Urinary bladder (tissue), 4 donors: Measurements from ENCODE around the gene MYO5B. TPM values are rescaled to one million over a fixed set of nuclear protein-coding genes. Genes with fewer than 3 reads are reported as not detected.

Source experiments
- DNase-seq: peaks from one replicate; pipeline ENCODE4 v3.0.0-alpha.2; 2015; ENCODE audit errors: extremely low spot score
- H3K27ac ChIP-seq: one replicate; pipeline ENCODE4 v1.5.1; 2013; ENCODE audit warnings: low read depth, mild to moderate bottlenecking, moderate library complexity
- H3K36me3 ChIP-seq: one replicate; pipeline ENCODE4 v1.6.1; 2013; ENCODE audit warnings: mild to moderate bottlenecking, moderate library complexity; ENCODE audit not compliant: insufficient read depth
- H3K4me1 ChIP-seq: one replicate; pipeline ENCODE4 v1.6.1; 2013; ENCODE audit warnings: mild to moderate bottlenecking, moderate library complexity; ENCODE audit not compliant: insufficient read depth
- H3K4me3 ChIP-seq: one replicate; pipeline ENCODE4 v1.5.1; 2013; ENCODE audit warnings: low read depth, low read length
- WGBS: extraction: QIAGEN DNeasy Blood & Tissue Kit; methylation state at CpG from one replicate; pipeline ENCODE4 v1.1.7; 2013; 5-methylcytosine and 5-hydroxymethylcytosine counted together
- polyA plus RNA-seq: library from polyadenylated mRNA; stranded (reverse); fragments of 200-250 nt; gene quantifications from one replicate; pipeline ENCODE4 v1.2.3, GENCODE V29; 2013
- small RNA-seq: library from RNA; depleted of rRNA; stranded (forward); fragments of <200 nt; gene quantifications from one replicate; pipeline ENCODE3, GENCODE V24; 2014
- total RNA-seq: library from RNA; depleted of rRNA; stranded (reverse); fragments of >200 nt; gene quantifications from one replicate; pipeline ENCODE4 v1.2.3, GENCODE V29; 2014
- donor health status: healthy with polysubstance abuse.
- donor health status: healthy.

Gene MYO5B
- total and polyA plus RNA-seq, 2 donors, result 2.7 to 8.8 TPM

DNA sequence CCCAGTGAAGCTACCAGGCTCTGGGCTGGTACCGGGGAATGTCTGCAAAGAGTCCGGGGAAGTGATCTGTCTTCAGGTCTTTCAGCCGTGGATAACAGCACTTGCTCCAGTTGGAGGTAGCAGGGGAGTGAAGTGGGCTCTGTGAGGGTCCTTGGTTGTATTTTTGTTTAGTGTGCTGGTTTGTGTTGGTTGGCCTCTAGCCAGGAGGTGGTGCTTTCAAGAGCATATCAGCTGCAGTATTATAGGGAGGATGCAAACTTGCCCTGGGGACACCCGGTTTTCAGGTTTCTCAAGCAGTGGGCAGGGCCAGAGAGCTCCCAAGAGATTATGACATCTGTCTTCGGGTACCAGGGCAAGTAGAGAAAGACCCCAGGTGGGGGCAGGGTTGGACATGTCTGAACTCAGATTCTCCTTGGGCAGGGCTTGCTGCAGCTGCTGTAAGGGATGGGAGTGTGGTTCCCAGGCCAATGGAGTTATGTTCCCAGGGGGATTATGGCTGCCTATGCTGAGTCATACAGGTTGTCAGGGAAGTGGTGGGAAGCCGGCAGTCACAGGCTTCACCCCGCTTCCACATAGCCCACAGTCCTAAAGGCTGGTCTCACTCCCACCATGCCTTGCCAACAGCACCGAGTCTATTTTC lies 416.0 kb downstream of the MYO5B start:
- DNase-seq, result no peak
- no peaks in the 10 kb centered on the region for H3K4me1 ChIP-seq
- no peak overlapping the region for H3K4me3 ChIP-seq
- no peak overlapping the region for H3K27ac ChIP-seq
- WGBS, result 82% methylated on average over 8 of the region's 8 CpGs
- no peaks in the 10 kb centered on the region for H3K36me3 ChIP-seq

Small RNA genes lying within 50 kb of the gene (small RNA-seq; reads per million reads assigned to genes)
- gene RF00019 (not detected), gene RF00283 (not detected), gene RN7SL310P (not detected), gene RNA5SP457 (not detected), gene SCARNA17 (not detected)

Other genes starting within 250 kb of the MYO5B start
- 0.42 TPM for gene CFAP53, start 71.3 kb upstream of the MYO5B start, total RNA-seq
- gene CFAP53, start 71.3 kb upstream of the MYO5B start, polyA plus RNA-seq, result 0.34 TPM
- 39.9 TPM for gene MBD1, start 86.4 kb upstream of the MYO5B start, total RNA-seq
- 57.0 TPM for gene MBD1, start 86.4 kb upstream of the MYO5B start, polyA plus RNA-seq
- gene CXXC1, start 92.5 kb upstream of the MYO5B start, total RNA-seq, result 32.4 TPM
- 73.9 TPM for gene CXXC1, start 92.5 kb upstream of the MYO5B start, polyA plus RNA-seq
- gene SKA1, start 179.9 kb upstream of the MYO5B start, total RNA-seq, result 11.5 TPM
- gene SKA1, start 179.9 kb upstream of the MYO5B start, polyA plus RNA-seq, result 0.19 TPM